Left lung (tissue), 10 donors: ENCODE data around the gene RALBP1. TPM values are rescaled to one million over a fixed set of nuclear protein-coding genes. Genes with fewer than 3 reads are reported as not detected.
A peak's percentile ranks its signal among the peaks of the same experiment; 100 is the strongest.

Experiments
- ATAC-seq: fragments of 200-7000 bp; cut with Tn5 transposase; one replicate; pipeline ENCODE4 v1.9.1; 2020; ENCODE audit warnings: moderate library complexity
- DNase-seq, 4 donors: peaks; one replicate each; pipeline ENCODE4 v3.0.0-alpha.2; 2013 to 2020
- H3K27ac ChIP-seq, 2 donors: fragments of 200-600 bp; sonication (generic) in 1 of 2; one replicate each; pipeline versions ENCODE4 v1.5.0 to v1.8.0; 2020 to 2021
- H3K27me3 ChIP-seq, 2 donors: fragments of 200-600 bp; sonication (generic) in 1 of 2; one replicate each; pipeline versions ENCODE4 v1.5.0 to v1.8.0; 2020 to 2021
- H3K36me3 ChIP-seq, 2 donors: fragments of 200-600 bp; sonication (generic) in 1 of 2; one replicate each; pipeline versions ENCODE4 v1.5.0 to v1.8.0; 2020 to 2021
- H3K4me1 ChIP-seq, 2 donors: fragments of 200-600 bp; one replicate each; pipeline ENCODE4 v1.8.0; 2021
- H3K4me3 ChIP-seq, 2 donors: fragments of 200-600 bp; sonication (generic) in 1 of 2; one replicate each; pipeline versions ENCODE4 v1.5.0 to v1.8.0; 2020 to 2021; ENCODE audit warnings: mild to moderate bottlenecking in 1 of 2
- H3K9me3 ChIP-seq, 2 donors: fragments of 200-600 bp; sonication (generic) in 1 of 2; one replicate each; pipeline versions ENCODE4 v1.5.0 to v1.8.0; 2020 to 2021
- intact Hi-C, 2 donors: fragments of 100-400 bp; cut with DNase I; formaldehyde crosslinking; loops; one replicate each; pipeline versions ENCODE4 v1.11.2 to v1.14.2; 2022
- polyA plus RNA-seq, 6 donors: library from polyadenylated mRNA; unstranded; fragments of 120-200 nt; gene quantifications; one replicate each; pipeline ENCODE4 v1.2.1, GENCODE V29; 2013; ENCODE audit not compliant: insufficient read length in 6 of 6
- total RNA-seq, 2 donors: library from RNA; stranded (reverse); fragmentation: NEBNext Ultra II Directional; extraction: Animal tissue kit (Norgen Biotek cat#: 25700); gene quantifications; one replicate each; pipeline ENCODE4 v1.2.1, GENCODE V29; 2021
- TF ChIP-seq, protein P1 (sequence below), 2 donors: fragments of 200-600 bp; sonication (generic) in 1 of 2; IDR thresholded peaks; one replicate each; pipeline versions ENCODE4 v1.5.0 to v1.8.0; 2021; ENCODE audit warnings: antibody characterized with exemption in 2 of 2
- donor health status: DM: no; HTN: yes; CAD: no.
- donor health status: DM: no; HTN: no; CAD: no.

RALBP1 gene
- total and polyA plus RNA-seq, 8 donors = 46.5 to 53.0 (median 49.9) TPM

GRCh38 chr18:9549405-9549804 is 74.1 kb downstream of the RALBP1 start:
- Histone ChIP-seq H3K27me3 (no peaks in the 10 kb centered on the region), H3K9me3 (no peaks in the 10 kb centered on the region), H3K36me3 (peaks cover 0 to 100% of the 10 kb centered on the region in 2 donors), H3K4me1 (peaks cover 0 to 11% of the 10 kb centered on the region in 2 donors), H3K4me3 (no peak overlapping the region), H3K27ac (no peak overlapping the region)
- DNase-seq (no peak), ATAC-seq (peak; percentile 11)
- intact Hi-C loops = no loop called here
- TF ChIP-seq, protein P1, sequence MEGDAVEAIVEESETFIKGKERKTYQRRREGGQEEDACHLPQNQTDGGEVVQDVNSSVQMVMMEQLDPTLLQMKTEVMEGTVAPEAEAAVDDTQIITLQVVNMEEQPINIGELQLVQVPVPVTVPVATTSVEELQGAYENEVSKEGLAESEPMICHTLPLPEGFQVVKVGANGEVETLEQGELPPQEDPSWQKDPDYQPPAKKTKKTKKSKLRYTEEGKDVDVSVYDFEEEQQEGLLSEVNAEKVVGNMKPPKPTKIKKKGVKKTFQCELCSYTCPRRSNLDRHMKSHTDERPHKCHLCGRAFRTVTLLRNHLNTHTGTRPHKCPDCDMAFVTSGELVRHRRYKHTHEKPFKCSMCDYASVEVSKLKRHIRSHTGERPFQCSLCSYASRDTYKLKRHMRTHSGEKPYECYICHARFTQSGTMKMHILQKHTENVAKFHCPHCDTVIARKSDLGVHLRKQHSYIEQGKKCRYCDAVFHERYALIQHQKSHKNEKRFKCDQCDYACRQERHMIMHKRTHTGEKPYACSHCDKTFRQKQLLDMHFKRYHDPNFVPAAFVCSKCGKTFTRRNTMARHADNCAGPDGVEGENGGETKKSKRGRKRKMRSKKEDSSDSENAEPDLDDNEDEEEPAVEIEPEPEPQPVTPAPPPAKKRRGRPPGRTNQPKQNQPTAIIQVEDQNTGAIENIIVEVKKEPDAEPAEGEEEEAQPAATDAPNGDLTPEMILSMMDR (IDR thresholded peaks at IDR 0.05) = no peak

- TF ChIP-seq, protein P1 (IDR thresholded peaks at IDR 0.05) = no peak
- no peak overlapping the region for H3K4me3 ChIP-seq
Measured at GRCh38 chr18:9550429-9550828, 75.1 kb downstream of the RALBP1 start.

GRCh38 chr18:9552191-9552590 is 76.9 kb downstream of the RALBP1 start:
- peaks cover 0 to 11% of the 10 kb centered on the region in 2 donors for H3K4me1 ChIP-seq
- no peak overlapping the region for H3K27ac ChIP-seq
- ATAC-seq (no peak), DNase-seq (no peak)
- H3K4me3 ChIP-seq = no peak overlapping the region
- no peaks in the 10 kb centered on the region for H3K9me3 ChIP-seq
- intact Hi-C loops = no loop called here
- TF ChIP-seq, protein P1 (IDR thresholded peaks at IDR 0.05) = no peak
- H3K36me3 ChIP-seq = peaks cover 0 to 100% of the 10 kb centered on the region in 2 donors
- no peaks in the 10 kb centered on the region for H3K27me3 ChIP-seq

More at GRCh38 chr18:9550429-9550828, 75.1 kb downstream of the RALBP1 start:
- H3K27me3 ChIP-seq = no peaks in the 10 kb centered on the region
- H3K27ac ChIP-seq = no peak overlapping the region
- no peak for DNase-seq
- intact Hi-C loops = no loop called here
- H3K36me3 ChIP-seq = peaks cover 0 to 100% of the 10 kb centered on the region in 2 donors
- peaks cover 0 to 11% of the 10 kb centered on the region in 2 donors for H3K4me1 ChIP-seq
- peak; percentile 76 for ATAC-seq
- H3K9me3 ChIP-seq = no peaks in the 10 kb centered on the region

GRCh38 chr18:9552616-9553015 is 77.3 kb downstream of the RALBP1 start:
- Histone ChIP-seq H3K4me3 (no peak overlapping the region), H3K36me3 (peaks cover 0 to 100% of the 10 kb centered on the region in 2 donors), H3K4me1 (peaks cover 0 to 11% of the 10 kb centered on the region in 2 donors), H3K27ac (no peak overlapping the region), H3K9me3 (no peaks in the 10 kb centered on the region), H3K27me3 (no peaks in the 10 kb centered on the region)
- DNase-seq = no peak
- intact Hi-C loops = no loop called here
- TF ChIP-seq, protein P1 (IDR thresholded peaks at IDR 0.05) = no peak
- ATAC-seq = no peak

GRCh38 chr18:9557250-9557943 is 82.1 kb downstream of the RALBP1 start:
- no peaks in the 10 kb centered on the region for H3K9me3 ChIP-seq
- H3K27me3 ChIP-seq = no peaks in the 10 kb centered on the region
- intact Hi-C loops = no loop called here
- H3K4me1 ChIP-seq = no peaks in the 10 kb centered on the region
- DNase-seq (no peak), ATAC-seq (no peak)
- peaks cover 0 to 99% of the 10 kb centered on the region in 2 donors for H3K36me3 ChIP-seq
- H3K27ac ChIP-seq = no peak overlapping the region
- no peak overlapping the region for H3K4me3 ChIP-seq
- TF ChIP-seq, protein P1 (IDR thresholded peaks at IDR 0.05) = no peak
